CD4-positive, alpha-beta T cell (primary cell): ENCODE data around the gene TRAF3. TPM values are rescaled to one million over a fixed set of nuclear protein-coding genes. Genes with fewer than 3 reads are reported as not detected.

Experiments used
- ATAC-seq: fragments of 200-7000 bp; cut with Tn5 transposase; one replicate; pipeline ENCODE4 v1.10.0; 2022; ENCODE audit warnings: mild to moderate bottlenecking; ENCODE audit not compliant: poor library complexity
- CTCF ChIA-PET: fragments of 350-600 bp; sonication (Branson Sonifier 250); formaldehyde crosslinking; loops from one replicate; lab custom pipeline; 2021; ENCODE audit warnings: antibody characterized with exemption, inconsistent platforms; lab: Charles Lee
- POLR2A ChIA-PET: fragments of 350-600 bp; sonication (Branson Sonifier 250); formaldehyde crosslinking; loops from one replicate; lab custom pipeline; 2021; ENCODE audit warnings: antibody characterized with exemption, inconsistent platforms; lab: Charles Lee
- DNase-seq, 14 experiments: peaks; one replicate each; pipeline ENCODE4 v3.0.0-alpha.2; 2013 to 2020; ENCODE audit warnings: mixed read lengths in 2 of 14
- H3K27ac ChIP-seq, 2 donors: one replicate each; pipeline versions ENCODE4 v1.5.1 to v1.7.0; 2013; ENCODE audit warnings: low read length in 2 of 2, low read depth in 1 of 2, mild to moderate bottlenecking in 1 of 2
- H3K27me3 ChIP-seq, 2 experiments: 1 replicate in 1 of 2; 2 replicates in 1 of 2; pipeline versions ENCODE4 v1.6.1 to v1.7.0; 2013; ENCODE audit warnings: low read length in 2 of 2, control low read depth in 1 of 2, mild to moderate bottlenecking in 1 of 2, moderate library complexity in 1 of 2; ENCODE audit not compliant: insufficient read depth in 2 of 2, control insufficient read depth in 1 of 2
- H3K36me3 ChIP-seq: one replicate; pipeline ENCODE4 v1.6.1; 2013; ENCODE audit warnings: low read length, control low read depth; ENCODE audit not compliant: insufficient read depth
- H3K4me1 ChIP-seq: one replicate; pipeline ENCODE4 v1.6.1; 2013; ENCODE audit warnings: low read length, control low read depth; ENCODE audit not compliant: insufficient read depth
- H3K4me3 ChIP-seq: one replicate; pipeline ENCODE4 v1.5.1; 2013; ENCODE audit warnings: mild to moderate bottlenecking, low read length, moderate library complexity
- H3K9me3 ChIP-seq, 2 experiments: 1 replicate in 1 of 2; 2 replicates in 1 of 2; pipeline versions ENCODE4 v1.6.1 to v1.7.0; 2013; ENCODE audit warnings: low read length in 2 of 2, mild to moderate bottlenecking in 2 of 2, control low read depth in 1 of 2, moderate library complexity in 1 of 2; ENCODE audit not compliant: control insufficient read depth in 1 of 2, insufficient read depth in 1 of 2
- H3K27ac Mint-ChIP-seq: one replicate; pipeline ENCODE4 v1.8.0; 2020; ENCODE audit warnings: mixed read lengths
- H3K27me3 Mint-ChIP-seq: one replicate; pipeline ENCODE4 v1.8.0; 2021; ENCODE audit warnings: mixed read lengths
- H3K36me3 Mint-ChIP-seq: one replicate; pipeline ENCODE4 v1.8.0; 2021; ENCODE audit warnings: low read depth, mixed read lengths
- H3K4me1 Mint-ChIP-seq: one replicate; pipeline ENCODE4 v1.8.0; 2021; ENCODE audit warnings: low read depth, mixed read lengths
- H3K4me3 Mint-ChIP-seq: one replicate; pipeline ENCODE4 v1.8.0; 2020; ENCODE audit warnings: mild to moderate bottlenecking, mixed read lengths
- H3K9me3 Mint-ChIP-seq: one replicate; pipeline ENCODE4 v1.8.0; 2020; ENCODE audit warnings: mixed read lengths
- intact Hi-C, 2 experiments: fragments of 100-400 bp; cut with DNase I in 1 of 2; cut with micrococcal nuclease in 1 of 2; formaldehyde crosslinking; loops; one replicate each; pipeline versions ENCODE4 v1.15.1 to v1.9.0; 2023 to 2025; cut with DNase I, micrococcal nuclease
- total RNA-seq, 174 experiments: library from RNA in 2 of 174; stranded (reverse) in 2 of 174; gene quantifications; one replicate each; pipeline ENCODE4 v1.2.3 and lab custom pipeline; 2021 to 2026
- TF ChIP-seq, protein P1 (sequence below): fragments of 200-600 bp; IDR thresholded peaks from one replicate; pipeline ENCODE4 v1.8.0; 2022; ENCODE audit warnings: antibody characterized with exemption, mild to moderate bottlenecking

The TRAF3 gene
- total RNA-seq, 2 experiments from 2014 or later: 27.1 to 32.4 TPM

DNA sequence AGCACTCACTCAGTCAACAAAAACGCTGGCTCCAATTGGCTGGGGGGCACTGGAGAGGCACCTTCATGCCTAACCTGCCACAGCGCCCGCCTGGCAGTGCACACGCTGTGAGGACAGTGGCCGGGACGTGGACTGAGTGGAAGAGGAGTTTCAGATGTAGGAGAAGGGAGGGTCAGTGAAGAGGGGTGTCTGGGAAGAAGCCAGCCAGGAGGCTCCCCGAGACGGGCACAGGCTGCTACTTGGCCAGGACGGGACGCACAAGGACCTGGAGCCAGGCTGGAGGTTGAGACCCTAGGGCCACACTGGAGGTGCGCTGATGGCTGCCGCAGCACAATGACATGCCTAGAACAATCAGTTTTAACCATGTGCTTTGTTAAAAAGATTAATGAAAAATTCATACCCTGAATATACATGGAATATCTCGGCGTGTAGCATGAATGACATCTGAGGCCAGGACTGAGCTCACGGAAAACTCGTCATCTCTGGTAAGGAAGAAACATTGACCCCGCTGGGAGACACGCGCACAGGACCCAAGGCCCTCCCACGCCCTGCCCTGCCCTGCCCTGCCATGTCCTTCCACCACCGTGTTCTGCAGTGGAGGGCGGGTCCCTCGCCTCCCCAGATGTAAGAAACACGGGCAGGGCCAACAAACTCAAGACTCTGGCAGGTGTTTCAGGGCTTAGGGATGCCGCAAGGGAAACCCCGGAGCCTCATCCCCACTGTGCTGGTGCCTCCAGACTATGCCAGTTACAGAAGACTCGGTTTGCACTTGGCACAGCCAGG is 170.3 kb downstream of the TRAF3 start:
- Histone ChIP-seq H3K27me3 (no peaks in the 10 kb centered on the region), H3K27ac (no peak overlapping the region), H3K36me3 (no peaks in the 10 kb centered on the region), H3K4me3 (no peak overlapping the region), H3K4me1 (peaks cover 38% of the 10 kb centered on the region), H3K9me3 (no peaks in the 10 kb centered on the region)
- TF ChIP-seq, protein P1, sequence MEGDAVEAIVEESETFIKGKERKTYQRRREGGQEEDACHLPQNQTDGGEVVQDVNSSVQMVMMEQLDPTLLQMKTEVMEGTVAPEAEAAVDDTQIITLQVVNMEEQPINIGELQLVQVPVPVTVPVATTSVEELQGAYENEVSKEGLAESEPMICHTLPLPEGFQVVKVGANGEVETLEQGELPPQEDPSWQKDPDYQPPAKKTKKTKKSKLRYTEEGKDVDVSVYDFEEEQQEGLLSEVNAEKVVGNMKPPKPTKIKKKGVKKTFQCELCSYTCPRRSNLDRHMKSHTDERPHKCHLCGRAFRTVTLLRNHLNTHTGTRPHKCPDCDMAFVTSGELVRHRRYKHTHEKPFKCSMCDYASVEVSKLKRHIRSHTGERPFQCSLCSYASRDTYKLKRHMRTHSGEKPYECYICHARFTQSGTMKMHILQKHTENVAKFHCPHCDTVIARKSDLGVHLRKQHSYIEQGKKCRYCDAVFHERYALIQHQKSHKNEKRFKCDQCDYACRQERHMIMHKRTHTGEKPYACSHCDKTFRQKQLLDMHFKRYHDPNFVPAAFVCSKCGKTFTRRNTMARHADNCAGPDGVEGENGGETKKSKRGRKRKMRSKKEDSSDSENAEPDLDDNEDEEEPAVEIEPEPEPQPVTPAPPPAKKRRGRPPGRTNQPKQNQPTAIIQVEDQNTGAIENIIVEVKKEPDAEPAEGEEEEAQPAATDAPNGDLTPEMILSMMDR: no peak
- DNase-seq (no peak), ATAC-seq (no peak)
- intact Hi-C loops: no loop called here
- Mint-ChIP-seq H3K4me1 (peaks cover 28% of the 10 kb centered on the region), H3K4me3 (peak overlapping the region; percentile 67), H3K9me3 (no peaks in the 10 kb centered on the region), H3K27ac (peak overlapping the region; percentile 74), H3K27me3 (no peaks in the 10 kb centered on the region), H3K36me3 (peaks cover 4% of the 10 kb centered on the region)
- CTCF ChIA-PET: no interaction called here
- POLR2A ChIA-PET: interaction anchor here (0.9 to 1.2 kb wide), 2 partner anchors 19 to 23 kb away, joined by 3 to 6 read pairs; no protein-coding TSS in a partner anchor

DNA sequence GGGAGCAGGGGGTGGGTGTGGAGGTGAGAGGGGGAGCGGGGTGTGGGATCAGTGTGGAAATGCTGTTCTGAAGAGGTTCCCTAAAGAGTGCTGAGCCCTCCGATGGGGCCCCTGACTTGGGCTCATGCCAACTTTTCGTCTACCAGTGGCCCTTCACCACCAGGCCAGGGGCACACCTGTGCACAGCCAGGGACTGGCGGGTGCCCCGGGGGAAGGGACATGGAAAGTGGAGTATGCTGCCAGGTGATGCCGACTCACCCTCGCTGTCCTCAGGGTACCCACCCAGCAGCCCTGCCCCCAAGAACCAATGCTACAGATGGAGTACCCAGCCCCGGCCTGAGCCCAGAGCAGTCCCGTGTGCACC is 171.4 kb downstream of the TRAF3 start:
- no peaks in the 10 kb centered on the region for H3K9me3 Mint-ChIP-seq
- H3K9me3 ChIP-seq: no peaks in the 10 kb centered on the region
- no peak for ATAC-seq
- peaks cover 38% of the 10 kb centered on the region for H3K4me1 ChIP-seq
- H3K27me3 ChIP-seq: no peaks in the 10 kb centered on the region
- H3K27ac ChIP-seq: peak overlapping the region in 1 of 2 donors; percentile 13
- no peak for DNase-seq
- no peaks in the 10 kb centered on the region for H3K27me3 Mint-ChIP-seq
- intact Hi-C loops: no loop called here
- ChIA-PET POLR2A (interaction anchor here (1.4 to 1.9 kb wide), 3 partner anchors 21 to 174 kb away, joined by 4 to 8 read pairs (median 6); no protein-coding TSS in a partner anchor), CTCF (no interaction called here)
- peaks cover 28% of the 10 kb centered on the region for H3K4me1 Mint-ChIP-seq
- H3K36me3 Mint-ChIP-seq: peaks cover 2% of the 10 kb centered on the region
- H3K36me3 ChIP-seq: no peaks in the 10 kb centered on the region
- H3K4me3 ChIP-seq: no peak overlapping the region
- peak overlapping the region; percentile 76 for H3K27ac Mint-ChIP-seq
- TF ChIP-seq, protein P1: no peak
- H3K4me3 Mint-ChIP-seq: peak overlapping the region; percentile 34

DNA sequence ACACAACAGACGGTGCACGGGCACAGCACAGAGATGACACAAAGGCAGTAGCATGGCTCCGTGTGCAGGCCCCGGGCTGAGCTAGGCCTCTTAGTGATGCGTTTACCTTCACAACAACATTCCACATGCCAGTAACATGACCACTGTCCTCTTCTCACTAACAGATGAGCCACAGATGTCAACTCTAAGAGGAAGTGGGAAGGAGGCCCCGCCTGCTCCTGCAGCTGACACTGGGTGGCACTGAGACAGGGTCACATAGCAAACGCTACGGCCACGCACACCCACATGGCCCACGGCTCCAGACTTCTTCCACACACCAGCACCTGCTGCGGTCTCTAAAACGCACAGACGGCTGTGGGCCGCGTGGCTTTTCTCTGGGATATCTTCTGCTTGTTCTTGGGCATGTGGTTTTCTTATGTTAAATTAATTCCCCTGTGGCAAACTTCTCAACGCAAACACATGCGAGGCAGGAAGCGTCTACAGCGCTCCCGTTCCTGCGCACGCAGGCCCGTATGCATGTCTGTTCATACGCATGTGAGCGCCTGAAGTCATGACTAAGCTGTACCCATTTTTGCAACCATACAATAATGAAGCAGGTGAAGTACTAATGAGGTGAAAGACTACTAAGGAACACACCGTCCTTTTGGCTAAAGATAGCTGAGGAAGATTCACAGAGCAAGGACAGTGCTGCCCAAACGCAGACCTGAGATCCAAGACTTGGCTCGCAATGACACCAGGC is 172.0 kb downstream of the TRAF3 start:
- peak overlapping the region; percentile 34 for H3K4me3 Mint-ChIP-seq
- Histone ChIP-seq H3K27ac (peak overlapping the region in 1 of 2 donors; percentile 13), H3K27me3 (no peaks in the 10 kb centered on the region), H3K4me1 (peaks cover 38% of the 10 kb centered on the region), H3K36me3 (no peaks in the 10 kb centered on the region), H3K9me3 (no peaks in the 10 kb centered on the region), H3K4me3 (no peak overlapping the region)
- ChIA-PET POLR2A (interaction anchor here (1.0 to 1.9 kb wide), 4 partner anchors 21 to 255 kb away, joined by 3 to 8 read pairs (median 5); no protein-coding TSS in a partner anchor), CTCF (no interaction called here)
- intact Hi-C loops: no loop called here
- H3K4me1 Mint-ChIP-seq: peaks cover 28% of the 10 kb centered on the region
- TF ChIP-seq, protein P1: no peak
- no peaks in the 10 kb centered on the region for H3K9me3 Mint-ChIP-seq
- ATAC-seq: peak; percentile 83
- H3K27me3 Mint-ChIP-seq: no peaks in the 10 kb centered on the region
- peak overlapping the region; percentile 76 for H3K27ac Mint-ChIP-seq
- no peaks in the 10 kb centered on the region for H3K36me3 Mint-ChIP-seq
- peak in 12 of 14 experiments; percentile 30 to 68 (median 48) for DNase-seq
